ENCODE results near the gene ARHGAP44.

ARHGAP44 gene

GRCh38 chr17:12947047-12947446 lies 157.7 kb downstream of the ARHGAP44 start:
- TF ChIP-seq GATA2 (IDR thresholded peaks at IDR 0.05; ENCODE audit: low read depth, low read length): no peak
- TF ChIP-seq GATA3 (IDR thresholded peaks at IDR 0.05; ENCODE audit: low read depth, low read length): no peak

GRCh38 chr17:12952012-12952411 lies 162.7 kb downstream of the ARHGAP44 start:
- TF ChIP-seq GATA3 (IDR thresholded peaks at IDR 0.05; ENCODE audit: low read depth, low read length) (no peak), GATA2 (IDR thresholded peaks at IDR 0.05; ENCODE audit: low read depth, low read length) (no peak)

DNA sequence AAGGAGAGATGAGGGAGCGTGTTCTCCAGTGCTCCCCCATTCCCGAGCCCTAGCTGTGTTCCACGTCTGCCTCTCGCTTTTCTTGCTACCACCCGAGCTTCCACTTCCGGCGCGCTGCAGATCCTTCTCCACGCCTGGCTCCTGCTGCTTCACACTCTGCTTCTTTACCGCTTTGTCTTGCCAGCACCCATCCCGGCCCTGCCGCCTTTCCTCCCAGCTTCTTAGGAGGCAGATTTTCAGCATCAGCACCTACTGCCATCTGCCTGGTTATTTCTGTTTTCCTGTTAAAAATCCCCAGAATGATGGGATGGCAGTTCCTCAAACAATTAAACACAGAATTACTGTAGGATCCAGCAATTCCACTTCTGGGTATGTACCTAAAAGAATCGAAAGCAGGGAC lies 163.9 kb downstream of the ARHGAP44 start:
- TF ChIP-seq GATA2 (IDR thresholded peaks at IDR 0.05; ENCODE audit: low read depth, low read length) (no peak), GATA3 (IDR thresholded peaks at IDR 0.05; ENCODE audit: low read depth, low read length) (no peak)

DNA sequence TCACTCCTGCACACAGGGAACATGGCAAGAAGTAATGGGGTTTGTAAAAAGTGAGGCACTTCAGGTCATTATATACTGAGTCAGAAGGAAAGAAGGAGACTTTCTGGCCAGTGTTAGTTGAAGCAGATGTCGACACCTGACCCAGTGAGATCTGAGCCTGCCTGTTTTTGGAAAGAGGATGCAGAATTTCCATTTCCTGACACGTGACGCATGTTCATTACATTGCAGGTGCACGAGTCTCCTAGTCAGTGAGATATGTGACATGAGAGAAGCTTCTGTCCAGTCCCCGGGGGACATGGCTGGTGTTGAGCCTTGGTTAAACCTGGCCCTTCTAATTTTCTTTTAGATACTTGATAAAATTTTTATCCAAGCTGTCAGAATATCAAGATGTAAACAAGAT lies 166.2 kb downstream of the ARHGAP44 start:
- TF ChIP-seq GATA3 (IDR thresholded peaks at IDR 0.05; ENCODE audit: low read depth, low read length) (no peak), GATA2 (IDR thresholded peaks at IDR 0.05; ENCODE audit: low read depth, low read length) (no peak)

GRCh38 chr17:12958786-12959185 lies 169.5 kb downstream of the ARHGAP44 start:
- TF ChIP-seq GATA3 (IDR thresholded peaks at IDR 0.05; ENCODE audit: low read depth, low read length) (no peak), GATA2 (IDR thresholded peaks at IDR 0.05; ENCODE audit: low read depth, low read length) (no peak)

- TF ChIP-seq GATA3 (IDR thresholded peaks at IDR 0.05; ENCODE audit: low read depth, low read length): no peak
- TF ChIP-seq GATA2 (IDR thresholded peaks at IDR 0.05; ENCODE audit: low read depth, low read length): no peak
These were observed 170.1 kb downstream of the ARHGAP44 start for GRCh38 chr17:12959441-12959840.

- TF ChIP-seq GATA2 (IDR thresholded peaks at IDR 0.05; ENCODE audit: low read depth, low read length) (no peak), GATA3 (IDR thresholded peaks at IDR 0.05; ENCODE audit: low read depth, low read length) (no peak)
These were observed 172.4 kb downstream of the ARHGAP44 start for GRCh38 chr17:12961655-12962054.

GRCh38 chr17:12963505-12963904 lies 174.2 kb downstream of the ARHGAP44 start:
- TF ChIP-seq GATA2 (IDR thresholded peaks at IDR 0.05; ENCODE audit: low read depth, low read length) (no peak), GATA3 (IDR thresholded peaks at IDR 0.05; ENCODE audit: low read depth, low read length) (no peak)

GRCh38 chr17:12964162-12964561 lies 174.9 kb downstream of the ARHGAP44 start:
- TF ChIP-seq GATA2 (IDR thresholded peaks at IDR 0.05; ENCODE audit: low read depth, low read length) (no peak), GATA3 (IDR thresholded peaks at IDR 0.05; ENCODE audit: low read depth, low read length) (no peak)

- TF ChIP-seq GATA2 (IDR thresholded peaks at IDR 0.05; ENCODE audit: low read depth, low read length) (no peak), GATA3 (IDR thresholded peaks at IDR 0.05; ENCODE audit: low read depth, low read length) (no peak)
These were observed 175.5 kb downstream of the ARHGAP44 start for GRCh38 chr17:12964840-12965239.

GRCh38 chr17:12965988-12966387 lies 176.7 kb downstream of the ARHGAP44 start:
- TF ChIP-seq GATA2 (IDR thresholded peaks at IDR 0.05; ENCODE audit: low read depth, low read length): no peak
- TF ChIP-seq GATA3 (IDR thresholded peaks at IDR 0.05; ENCODE audit: low read depth, low read length): no peak

DNA sequence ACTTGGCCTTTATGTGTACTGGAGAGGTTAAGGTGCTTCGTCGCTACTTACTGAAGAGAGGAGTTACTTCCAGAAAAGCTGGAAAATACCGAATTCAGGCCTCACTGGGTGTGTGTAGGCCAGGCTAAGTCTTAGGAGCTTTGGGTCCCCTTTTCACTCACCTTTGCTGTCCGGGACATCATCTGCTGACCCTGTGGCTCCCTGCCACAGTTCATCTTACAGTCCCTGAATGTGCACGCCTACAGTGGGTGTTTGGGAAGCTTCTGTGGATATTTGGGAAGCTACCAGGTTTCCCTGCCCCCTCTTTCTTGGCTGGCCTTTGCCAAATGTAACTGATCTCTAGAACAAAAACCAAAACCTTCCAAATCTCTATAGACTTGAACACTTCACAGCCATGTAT lies 177.1 kb downstream of the ARHGAP44 start:
- TF ChIP-seq GATA3 (IDR thresholded peaks at IDR 0.05; ENCODE audit: low read depth, low read length) (no peak), GATA2 (IDR thresholded peaks at IDR 0.05; ENCODE audit: low read depth, low read length) (no peak)

- TF ChIP-seq GATA2 (IDR thresholded peaks at IDR 0.05; ENCODE audit: low read depth, low read length) (no peak), GATA3 (IDR thresholded peaks at IDR 0.05; ENCODE audit: low read depth, low read length) (no peak)
These were observed 178.7 kb downstream of the ARHGAP44 start for GRCh38 chr17:12967962-12968361.

GRCh38 chr17:12973496-12974004 lies 184.3 kb downstream of the ARHGAP44 start:
- TF ChIP-seq GATA3 (IDR thresholded peaks at IDR 0.05; ENCODE audit: low read depth, low read length) (no peak), GATA2 (IDR thresholded peaks at IDR 0.05; ENCODE audit: low read depth, low read length) (no peak)

GRCh38 chr17:12974005-12974531 lies 184.8 kb downstream of the ARHGAP44 start:
- no peak for TF ChIP-seq GATA3 (IDR thresholded peaks at IDR 0.05; ENCODE audit: low read depth, low read length)
- no peak for TF ChIP-seq GATA2 (IDR thresholded peaks at IDR 0.05; ENCODE audit: low read depth, low read length)
